OCI-LY1 (cell line): ENCODE measurements around the gene KRTCAP2.

Experiments used
- H2AFZ ChIP-seq: fragments of 200-600 bp; sonication (generic), shearing (Covaris generic); 2 replicates; pipeline ENCODE4 v1.6.0; 2014; ENCODE audit warnings: antibody characterized with exemption, mild to moderate bottlenecking, low read length
- H3F3A ChIP-seq: fragments of 200-600 bp; sonication (generic), shearing (Covaris generic); 2 replicates; pipeline ENCODE4 v1.6.0; 2014; ENCODE audit warnings: mild to moderate bottlenecking, antibody characterized with exemption, low read length, moderate library complexity; ENCODE audit not compliant: insufficient read depth
- H3K27ac ChIP-seq: fragments of 200-600 bp; sonication (generic); 2 replicates; pipeline ENCODE4 v1.5.1; 2014; ENCODE audit warnings: low read length, mixed run types, mild to moderate bottlenecking, low read depth; ENCODE audit not compliant: poor library complexity, severe bottlenecking
- H3K27me3 ChIP-seq: fragments of 200-600 bp; sonication (generic); 2 replicates; pipeline ENCODE4 v1.6.0; 2014; ENCODE audit warnings: antibody characterized with exemption, mild to moderate bottlenecking, low read length, moderate library complexity; ENCODE audit not compliant: insufficient read depth
- H3K36me3 ChIP-seq: fragments of 200-600 bp; sonication (generic); 2 replicates; pipeline ENCODE4 v1.6.1; 2014; ENCODE audit warnings: mild to moderate bottlenecking, antibody characterized with exemption, low read length, moderate library complexity, mixed read lengths; ENCODE audit not compliant: insufficient read depth
- H3K4me1 ChIP-seq: fragments of 200-600 bp; sonication (generic); 2 replicates; pipeline ENCODE4 v1.5.1; 2014; ENCODE audit warnings: mild to moderate bottlenecking, low read length, moderate library complexity; ENCODE audit not compliant: insufficient read depth, severe bottlenecking
- H3K4me2 ChIP-seq: fragments of 200-600 bp; sonication (generic), shearing (Covaris generic); 2 replicates; pipeline ENCODE4 v1.6.1; 2014; ENCODE audit warnings: low read length
- H3K4me3 ChIP-seq: fragments of 200-600 bp; sonication (generic); 2 replicates; pipeline ENCODE4 v1.5.1; 2014; ENCODE audit warnings: low read length, low read depth, mild to moderate bottlenecking, mixed read lengths; ENCODE audit not compliant: poor library complexity, severe bottlenecking
- H3K79me2 ChIP-seq: fragments of 200-600 bp; shearing (Covaris generic); 2 replicates; pipeline ENCODE4 v1.6.1; 2016; ENCODE audit warnings: mixed run types, low read length, mixed read lengths; ENCODE audit not compliant: insufficient read depth
- H3K9ac ChIP-seq: fragments of 200-600 bp; sonication (generic), shearing (Covaris generic); 2 replicates; pipeline ENCODE4 v1.6.1; 2014; ENCODE audit warnings: mild to moderate bottlenecking, low read length, mixed read lengths
- H3K9me2 ChIP-seq: fragments of 200-600 bp; sonication (generic), shearing (Covaris generic); 2 replicates; pipeline ENCODE4 v1.6.1; 2014; ENCODE audit warnings: low read depth, mild to moderate bottlenecking, low read length, mixed read lengths
- H3K9me3 ChIP-seq: fragments of 200-600 bp; shearing (Covaris generic); 2 replicates; pipeline ENCODE4 v1.6.1; 2014; ENCODE audit warnings: low read length, mixed read lengths
- H4K20me1 ChIP-seq: fragments of 200-600 bp; sonication (generic), shearing (Covaris generic); 2 replicates; pipeline ENCODE4 v1.6.0; 2016; ENCODE audit warnings: mild to moderate bottlenecking, low read length; ENCODE audit not compliant: insufficient read depth
- CTCF ChIP-seq: fragments of 200-600 bp; sonication (generic), shearing (Covaris generic); IDR thresholded peaks from 2 replicates; pipeline ENCODE4 v1.5.1; 2017; ENCODE audit warnings: mild to moderate bottlenecking, antibody characterized with exemption, low read length, moderate library complexity, mixed read lengths
- EZH2 ChIP-seq: fragments of 200-600 bp; sonication (generic), shearing (Covaris generic); IDR thresholded peaks from 2 replicates; pipeline ENCODE4 v1.8.0; 2017; ENCODE audit warnings: borderline replicate concordance, mixed run types, mild to moderate bottlenecking, antibody characterized with exemption, low read length, moderate library complexity, mixed read lengths

The KRTCAP2 gene

DNA sequence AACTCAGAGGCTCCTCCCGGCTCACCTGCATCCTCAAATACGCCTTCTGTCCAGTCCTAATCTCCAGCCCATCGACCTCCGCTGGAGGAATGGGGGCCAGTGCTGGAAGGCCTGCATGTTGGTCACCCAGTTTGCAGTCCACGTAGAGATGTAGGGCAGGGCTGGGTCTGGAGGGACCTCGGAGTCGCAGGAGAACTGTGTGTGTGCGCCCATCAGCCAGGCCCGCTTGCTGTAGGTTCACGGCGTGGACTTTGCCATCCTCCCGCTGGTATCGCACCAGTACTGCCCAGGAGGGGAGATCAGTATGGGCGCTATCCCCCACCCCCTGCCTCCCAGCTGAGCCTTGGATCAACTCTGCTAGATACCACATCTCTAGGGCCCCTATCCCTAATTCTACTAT, 31.9 kb upstream of the KRTCAP2 start:
- no peak overlapping the region for H2AFZ ChIP-seq
- no peak overlapping the region for H3K4me2 ChIP-seq
- no peaks in the 10 kb centered on the region for H3K9me3 ChIP-seq
- TF ChIP-seq EZH2 (no peak), CTCF (no peak)
- H3K79me2 ChIP-seq, result no peaks in the 10 kb centered on the region
- peaks cover 24% of the 10 kb centered on the region for H3K4me1 ChIP-seq
- no peak overlapping the region for H3K9ac ChIP-seq
- no peaks in the 10 kb centered on the region for H3F3A ChIP-seq
- no peaks in the 10 kb centered on the region; the same call in 1 of the 2 replicates for H3K27me3 ChIP-seq
- H3K9me2 ChIP-seq, result no peaks in the 10 kb centered on the region
- H4K20me1 ChIP-seq, result no peaks in the 10 kb centered on the region
- H3K27ac ChIP-seq, result no peak overlapping the region
- H3K4me3 ChIP-seq, result no peak overlapping the region
- H3K36me3 ChIP-seq, result no peaks in the 10 kb centered on the region

- Histone ChIP-seq H3K36me3 (no peaks in the 10 kb centered on the region), H3K27ac (no peak overlapping the region), H3K4me2 (no peak overlapping the region), H3K9ac (no peak overlapping the region), H3F3A (no peaks in the 10 kb centered on the region), H3K4me3 (no peak overlapping the region), H3K9me3 (no peaks in the 10 kb centered on the region), H3K27me3 (no peaks in the 10 kb centered on the region; the same call in 1 of the 2 replicates), H3K9me2 (no peaks in the 10 kb centered on the region), H3K79me2 (no peaks in the 10 kb centered on the region), H3K4me1 (peaks cover 11% of the 10 kb centered on the region), H4K20me1 (no peaks in the 10 kb centered on the region), H2AFZ (no peak overlapping the region)
- no peak for TF ChIP-seq CTCF
Measured at GRCh38 chr1:155202731-155203515, 29.8 kb upstream of the KRTCAP2 start.

DNA sequence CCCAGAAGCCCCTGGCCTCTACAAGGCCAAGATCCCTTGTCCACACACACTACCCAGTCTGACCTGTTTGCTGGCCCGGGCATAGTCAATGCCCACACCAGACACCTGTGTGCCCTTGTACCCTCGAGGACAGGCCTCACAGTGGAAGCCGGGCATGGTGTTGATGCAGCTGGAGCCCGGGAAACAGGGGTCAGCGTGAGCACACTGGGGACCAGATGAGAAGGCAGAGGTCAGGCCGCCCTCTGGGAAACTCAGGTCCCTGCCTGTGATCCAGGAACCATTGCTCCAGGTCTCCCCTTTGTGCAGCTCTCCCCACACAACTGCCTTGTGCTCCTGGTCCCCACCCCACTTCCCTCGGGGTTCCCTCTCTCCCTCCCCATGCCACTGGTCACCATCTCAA, 29.1 kb upstream of the KRTCAP2 start:
- Histone ChIP-seq H3K4me2 (no peak overlapping the region), H3F3A (no peaks in the 10 kb centered on the region), H3K4me3 (no peak overlapping the region), H3K4me1 (peaks cover 4% of the 10 kb centered on the region), H4K20me1 (no peaks in the 10 kb centered on the region), H3K9me3 (no peaks in the 10 kb centered on the region), H3K9me2 (no peaks in the 10 kb centered on the region), H3K27ac (no peak overlapping the region), H3K79me2 (no peaks in the 10 kb centered on the region), H2AFZ (no peak overlapping the region), H3K9ac (no peak overlapping the region), H3K27me3 (no peaks in the 10 kb centered on the region; the same call in 1 of the 2 replicates), H3K36me3 (no peaks in the 10 kb centered on the region)
- TF ChIP-seq EZH2 (no peak), CTCF (no peak)
